ENCODE data around the gene ZNF630. TPM values are rescaled to one million over a fixed set of nuclear protein-coding genes. Genes with fewer than 3 reads are reported as not detected.
"Not testable (repeated sequence)": the region's sequence is repeated elsewhere in the genome, so short reads cannot be mapped to it uniquely, and the experiment has no call there.

Gene ZNF630
- total RNA-seq, result 1 to 10 TPM; 2.5 to 3.3 TPM
- long read RNA-seq, partial matches to known transcripts, result 0 of 4 reads
- long read RNA-seq, other reads (novel, unspliced or antisense), result 2 of 4 reads

DNA sequence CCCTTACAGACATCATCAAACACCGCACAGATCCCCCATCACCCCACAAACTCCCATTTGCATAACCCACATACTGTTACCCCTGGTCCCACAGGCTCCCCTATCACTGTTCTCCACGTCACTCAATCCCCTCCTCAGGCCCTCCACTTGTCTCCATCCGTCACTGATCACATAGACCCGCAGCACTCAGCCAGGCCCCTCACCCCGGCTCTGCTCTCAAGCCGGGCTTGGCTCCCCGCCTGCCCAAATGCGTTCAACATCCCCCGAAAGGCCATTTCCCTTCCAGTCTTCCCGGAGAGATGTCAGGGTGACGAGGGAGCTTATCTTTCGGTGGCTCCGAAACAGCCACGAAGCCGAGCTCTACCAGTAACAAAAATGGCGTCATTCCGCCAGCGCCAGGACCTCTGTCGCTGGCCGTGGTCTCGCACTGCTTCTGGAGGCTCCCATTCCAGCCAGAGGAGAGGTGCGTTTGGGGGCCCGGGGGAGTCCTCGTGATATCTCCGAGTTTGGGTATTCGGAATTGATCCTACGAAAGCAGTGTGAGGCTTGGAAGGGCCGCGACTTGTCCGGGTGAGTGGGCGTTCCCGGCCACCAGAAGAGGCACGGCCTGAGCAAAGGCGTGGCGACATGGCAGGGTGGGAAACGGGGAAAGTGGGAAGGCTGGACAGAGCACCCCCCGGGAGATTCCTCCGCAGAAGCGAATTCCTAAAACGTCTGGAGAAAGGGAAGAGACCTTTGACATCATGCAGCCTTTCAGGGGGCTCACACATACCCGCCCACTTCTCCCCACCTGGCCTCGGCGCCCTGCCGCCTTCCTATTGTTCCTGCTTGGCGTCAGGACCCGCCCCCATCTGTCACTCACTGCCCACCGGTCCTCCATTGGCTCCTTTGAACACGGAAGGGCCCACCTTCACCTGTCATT, at the start of gene ZNF630:
ZNF630 (minus strand) TSS at position 577 of the 922 bp plus-strand sequence. CDS start 4,754 bp downstream, outside the sequence.
- intact Hi-C loops (cut with DNase I, micrococcal nuclease), result no loop called here
- peak; percentile 85 to 86 for DNase-seq
- peak; percentile 99 for ATAC-seq

DNA sequence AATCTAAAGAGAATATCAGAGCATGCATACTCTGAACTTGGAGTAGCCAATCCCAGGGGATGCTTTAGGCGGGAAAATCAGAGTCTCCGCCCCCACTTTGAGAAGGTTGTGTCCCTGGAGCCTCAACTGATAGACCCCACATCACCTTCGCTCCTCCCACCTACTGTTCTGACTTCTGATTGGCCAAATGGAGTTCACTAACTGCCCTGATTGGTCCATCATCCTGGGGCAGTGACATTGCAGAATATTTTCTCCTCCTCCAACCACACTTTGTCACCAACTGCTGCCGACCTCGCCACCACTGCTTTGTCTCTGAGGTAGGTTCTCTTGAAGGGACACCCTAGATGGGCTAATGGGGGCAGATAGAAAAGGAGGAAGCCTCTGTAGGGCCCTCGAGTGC, 36.3 kb upstream of the ZNF630 start:
- DNase-seq, result no peak
- no peak for ATAC-seq
- intact Hi-C loops (cut with DNase I, micrococcal nuclease), result no loop called here

DNA sequence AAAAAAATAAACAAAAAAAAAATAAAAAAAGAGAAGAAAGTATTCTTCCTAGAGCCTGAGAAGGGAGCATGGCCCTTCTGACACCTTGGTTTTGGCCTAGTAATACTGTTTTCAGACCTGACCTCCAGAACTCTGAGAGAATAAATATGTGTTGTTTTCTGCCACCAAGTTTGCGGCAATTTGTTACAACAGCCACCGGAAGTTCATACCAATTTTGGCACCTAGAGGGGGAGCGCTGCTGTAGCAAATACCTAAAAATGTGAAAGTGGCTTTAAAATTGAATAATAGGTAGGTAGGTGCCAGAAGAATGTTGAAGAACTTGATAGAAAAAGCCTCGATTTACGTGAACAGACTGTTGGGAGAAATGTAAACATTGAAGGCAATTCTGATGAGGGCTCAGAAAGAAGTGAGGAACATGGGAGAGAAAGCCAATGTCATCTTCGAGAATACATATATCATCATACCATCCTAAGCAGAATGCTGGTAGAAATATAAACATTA, 31.5 kb upstream of the ZNF630 start:
- DNase-seq (no peak), ATAC-seq (no peak)
- intact Hi-C loops (cut with DNase I, micrococcal nuclease), result no loop called here

DNA sequence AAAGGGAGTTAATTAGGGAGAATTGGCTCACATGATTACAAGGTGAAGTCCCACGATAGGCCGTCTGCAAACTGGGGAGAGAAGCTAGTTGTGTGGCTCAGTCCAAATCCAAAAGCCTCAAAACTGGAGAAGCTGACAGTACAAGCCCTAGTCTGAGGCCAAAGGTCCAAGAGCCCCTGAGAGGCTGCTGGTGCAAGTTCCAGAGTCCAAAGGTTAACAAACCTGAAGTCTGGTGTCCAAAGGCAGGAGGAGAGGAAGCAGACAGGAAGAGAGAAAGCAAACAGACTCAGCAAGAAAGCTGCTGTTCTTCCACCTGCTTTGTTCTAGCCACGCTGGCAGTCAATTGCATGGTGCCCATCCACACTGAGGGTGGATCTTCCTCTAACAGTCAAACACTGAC, 30.0 kb upstream of the ZNF630 start:
- ATAC-seq (peak; percentile 40), DNase-seq (no peak)
- intact Hi-C loops (cut with DNase I, micrococcal nuclease), result no loop called here

DNA sequence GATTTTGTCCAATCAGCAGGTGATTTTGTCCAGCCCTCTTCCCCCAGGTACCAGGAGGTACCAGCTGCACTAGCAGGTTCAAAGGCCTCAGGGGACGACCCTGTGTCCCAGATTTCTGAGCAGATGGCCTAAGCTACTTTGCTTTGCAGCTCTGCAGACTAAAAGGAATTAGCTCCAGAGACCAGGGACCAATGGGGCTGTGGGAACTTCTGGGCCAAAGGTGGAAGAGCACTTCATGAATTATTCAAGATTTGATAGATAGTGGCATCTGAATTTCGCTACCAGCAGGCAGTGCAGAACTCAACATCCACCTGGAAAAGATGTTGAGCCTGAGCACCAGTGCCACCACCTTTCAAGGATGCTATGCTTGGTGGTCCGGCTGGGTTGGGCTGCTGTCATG, 21.1 kb upstream of the ZNF630 start:
- DNase-seq; intact Hi-C loops (cut with DNase I, micrococcal nuclease); ATAC-seq: not testable (repeated sequence)

DNA sequence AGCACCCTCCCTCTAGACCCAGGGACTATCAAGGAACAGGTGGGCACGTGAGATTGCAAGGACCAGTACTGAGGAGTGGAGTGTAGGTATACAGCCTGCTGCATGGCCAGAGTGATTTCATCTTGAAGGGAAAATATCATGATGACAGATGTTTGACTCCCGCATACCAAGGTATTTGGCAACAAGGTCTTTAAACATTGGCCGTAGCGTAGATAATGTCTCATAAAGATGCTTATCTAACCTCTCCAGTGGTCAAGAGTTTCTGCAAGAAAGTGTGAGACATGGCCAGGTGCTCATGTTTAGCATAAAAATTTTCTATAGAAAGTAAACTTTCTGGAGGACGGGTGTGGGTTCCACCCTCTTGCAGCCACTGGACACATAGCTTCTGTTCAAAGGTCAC, 18.7 kb upstream of the ZNF630 start:
- intact Hi-C loops (cut with DNase I, micrococcal nuclease), result no loop called here
- ATAC-seq (no peak), DNase-seq (no peak)

DNA sequence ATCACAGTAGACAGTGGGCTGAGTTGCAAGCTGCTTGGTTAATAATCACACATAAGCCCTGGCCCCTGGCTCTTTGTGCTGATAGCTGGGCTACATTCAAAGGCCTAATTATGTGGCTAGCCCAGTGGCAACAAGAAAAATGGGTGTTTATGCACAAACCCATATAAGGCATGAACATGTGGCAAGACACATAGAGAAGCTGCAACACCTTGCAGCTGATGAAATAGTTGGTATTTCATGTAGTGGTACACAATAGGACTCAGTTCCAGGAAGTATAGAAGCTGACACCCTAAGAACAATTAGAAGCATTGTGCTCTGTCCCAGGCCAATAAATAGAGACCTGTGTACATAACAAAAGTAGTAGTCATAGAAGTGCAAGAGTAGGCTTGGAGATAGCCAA, 14.6 kb upstream of the ZNF630 start:
- DNase-seq (no peak), ATAC-seq (peak; percentile 91)
- intact Hi-C loops (cut with DNase I, micrococcal nuclease), result no loop called here

DNA sequence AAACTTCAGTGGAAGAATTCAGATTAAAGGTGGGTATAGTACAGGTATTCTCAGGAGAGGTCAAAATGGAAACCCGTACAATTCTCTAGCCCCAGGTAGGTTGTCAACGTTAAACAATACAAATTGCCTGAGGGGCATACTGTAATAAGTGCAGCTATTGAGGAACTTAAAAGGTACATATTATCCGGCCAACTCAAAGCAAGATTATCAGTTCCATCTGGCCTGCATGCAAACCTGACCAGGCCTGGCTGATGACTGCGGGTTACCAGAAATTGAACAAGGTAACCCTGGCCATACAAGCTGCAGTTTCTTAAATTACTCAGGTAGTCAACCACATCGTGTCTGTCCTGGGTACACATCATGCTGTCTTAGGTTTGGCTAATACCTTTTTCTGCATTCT, 12.3 kb upstream of the ZNF630 start:
- DNase-seq (no peak), ATAC-seq (no peak)
- intact Hi-C loops (cut with DNase I, micrococcal nuclease), result no loop called here

DNA sequence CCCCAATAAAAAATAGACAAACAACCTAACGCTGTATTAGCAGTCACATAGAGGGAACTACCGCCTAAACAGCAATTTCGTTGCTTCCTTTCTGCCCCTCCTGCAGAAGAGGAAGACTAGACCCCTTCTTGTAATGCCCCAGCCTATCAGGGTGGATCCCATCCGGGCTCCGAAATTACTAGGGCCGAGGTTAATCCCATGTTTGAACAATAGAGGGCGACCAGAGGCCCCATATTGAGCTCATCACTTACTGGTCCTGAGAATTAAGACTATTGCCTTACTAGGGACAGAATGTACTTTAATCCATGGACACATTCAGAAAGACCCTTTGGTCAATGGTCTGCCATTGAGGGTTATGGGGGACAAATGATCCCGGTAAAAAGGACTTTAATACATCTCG, 11.8 kb upstream of the ZNF630 start:
- intact Hi-C loops (cut with DNase I, micrococcal nuclease), result no loop called here
- DNase-seq (peak in 1 of 2 donors; percentile 43), ATAC-seq (peak; percentile 84)

DNA sequence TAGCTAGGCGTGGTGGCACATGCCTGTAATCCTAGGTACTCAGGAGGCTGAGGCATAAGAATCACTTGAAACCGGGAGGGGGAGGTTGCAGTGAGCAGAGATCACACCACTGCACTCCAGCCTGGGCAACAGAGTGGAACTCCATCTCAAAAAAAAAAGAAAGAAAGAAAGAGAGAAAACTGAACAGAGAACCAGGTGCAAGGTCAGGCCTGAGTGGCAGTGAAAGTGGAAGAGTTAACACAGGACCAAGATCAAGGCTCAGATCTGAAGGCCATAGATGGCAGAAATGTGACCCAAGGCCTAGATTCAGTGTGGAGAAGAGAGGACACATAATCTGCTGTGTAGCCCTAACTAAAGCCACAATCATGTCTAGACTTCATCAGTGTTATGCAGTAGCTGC, 4.9 kb upstream of the ZNF630 start:
- intact Hi-C loops (cut with DNase I, micrococcal nuclease), result no loop called here
- DNase-seq (no peak), ATAC-seq (no peak)

DNA sequence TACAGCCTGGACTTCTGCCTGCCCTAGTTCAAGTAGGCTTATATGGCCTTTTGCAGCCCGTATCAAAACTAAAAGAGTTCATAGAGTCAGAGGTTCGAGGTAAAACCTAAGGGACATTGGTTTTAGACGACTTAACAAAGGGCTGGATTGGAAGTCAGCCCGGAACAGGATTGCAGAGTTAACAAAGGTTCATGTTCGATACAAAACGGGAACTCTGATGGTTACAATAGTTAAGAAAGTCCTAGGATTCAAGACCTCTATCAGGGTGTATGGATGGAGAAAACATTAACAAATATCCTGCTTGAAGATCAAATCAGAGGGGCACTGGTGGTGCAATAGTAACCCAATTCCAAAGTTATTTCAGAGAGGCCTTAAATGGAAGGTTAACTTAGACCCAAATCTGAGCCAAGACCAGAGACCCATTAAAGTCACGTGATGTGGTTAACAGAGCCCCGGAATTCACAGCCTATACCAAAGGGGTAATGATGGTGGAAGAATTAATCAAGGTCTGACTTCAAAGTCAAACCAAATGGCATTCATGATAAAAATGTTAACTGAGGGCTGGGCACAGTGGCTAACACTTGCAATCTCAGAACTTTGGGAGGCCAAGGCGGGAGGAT, 656 bp upstream of the ZNF630 start:
- intact Hi-C loops (cut with DNase I, micrococcal nuclease), result no loop called here
- no peak for ATAC-seq
- DNase-seq, result no peak

DNA sequence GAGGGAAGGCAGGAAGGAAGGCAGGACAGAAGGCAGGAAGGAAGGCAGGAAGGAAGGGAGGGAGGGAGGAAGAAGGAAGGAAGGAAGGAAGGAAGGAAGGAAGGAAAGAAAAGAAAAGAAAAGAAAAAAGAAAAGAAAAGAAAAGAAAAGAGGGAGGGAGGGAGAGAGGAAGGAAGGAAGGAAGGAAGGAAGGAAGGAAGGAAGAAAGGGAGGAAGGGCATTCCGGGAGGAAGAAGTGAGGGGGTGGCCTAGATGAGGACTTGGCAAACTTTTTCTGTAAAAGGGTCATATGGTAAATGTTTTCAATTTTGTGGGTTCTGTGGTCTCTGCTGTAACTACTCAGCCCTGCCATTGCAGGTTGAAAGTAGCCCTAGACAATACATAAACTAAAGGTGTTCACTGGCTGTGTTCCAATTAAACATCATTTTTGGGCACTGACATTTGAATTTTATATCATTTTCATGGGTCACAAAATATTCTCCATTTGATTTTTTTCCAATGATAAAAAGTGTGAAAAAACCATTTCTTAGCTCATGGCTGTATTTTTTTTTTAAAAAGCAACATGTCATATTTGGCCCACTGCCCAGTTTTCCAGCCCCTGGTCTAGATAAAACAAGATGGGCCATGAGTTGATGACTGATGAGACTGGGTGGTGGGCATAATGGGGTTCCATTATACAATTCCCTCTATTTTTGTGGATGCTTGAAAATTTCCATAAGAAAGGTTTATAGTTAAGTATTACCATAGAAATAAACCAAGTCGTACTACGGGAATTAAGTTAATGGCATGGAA, 3.1 kb downstream of the ZNF630 start:
- intact Hi-C loops (cut with DNase I, micrococcal nuclease), result no loop called here
- DNase-seq, result no peak
- no peak for ATAC-seq

DNA sequence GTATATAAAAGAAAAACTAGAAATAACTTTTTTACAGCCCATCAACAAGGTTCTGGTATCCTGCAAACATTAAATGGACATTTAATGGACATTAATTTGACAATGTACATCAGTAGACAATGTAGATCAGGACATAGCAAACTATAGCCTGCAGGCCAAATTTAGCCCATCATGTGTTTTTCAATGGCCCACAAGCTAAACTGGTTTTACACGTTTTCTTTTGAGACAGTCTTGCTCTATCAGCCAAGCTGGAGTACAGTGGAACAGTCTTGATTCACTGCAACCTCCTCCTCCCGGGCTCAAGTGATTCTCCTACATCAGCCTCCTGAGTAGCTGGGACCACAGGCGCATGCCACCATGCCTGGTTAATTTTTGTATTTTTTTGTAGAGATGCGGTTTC, 7.2 kb downstream of the ZNF630 start:
- DNase-seq, result no peak
- ATAC-seq, result no peak
- intact Hi-C loops (cut with DNase I, micrococcal nuclease), result no loop called here

DNA sequence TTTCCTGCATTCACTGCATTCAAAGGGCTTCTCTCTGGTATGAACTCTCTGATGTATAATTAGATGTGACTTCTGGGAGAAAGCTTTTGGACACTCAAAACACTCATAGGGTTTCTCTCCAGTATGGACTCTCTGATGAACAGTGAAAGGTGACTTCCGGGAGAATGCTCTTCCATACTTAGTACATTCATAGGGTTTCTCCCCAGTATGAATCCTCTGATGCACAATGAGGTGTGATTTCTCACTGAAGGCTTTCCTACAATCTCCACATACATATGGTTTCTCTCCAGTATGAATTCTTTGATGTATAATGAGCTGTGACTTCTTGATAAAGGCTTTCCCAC, 12.2 kb downstream of the ZNF630 start:
- intact Hi-C loops (cut with DNase I, micrococcal nuclease), result no loop called here
- DNase-seq (no peak), ATAC-seq (no peak)

DNA sequence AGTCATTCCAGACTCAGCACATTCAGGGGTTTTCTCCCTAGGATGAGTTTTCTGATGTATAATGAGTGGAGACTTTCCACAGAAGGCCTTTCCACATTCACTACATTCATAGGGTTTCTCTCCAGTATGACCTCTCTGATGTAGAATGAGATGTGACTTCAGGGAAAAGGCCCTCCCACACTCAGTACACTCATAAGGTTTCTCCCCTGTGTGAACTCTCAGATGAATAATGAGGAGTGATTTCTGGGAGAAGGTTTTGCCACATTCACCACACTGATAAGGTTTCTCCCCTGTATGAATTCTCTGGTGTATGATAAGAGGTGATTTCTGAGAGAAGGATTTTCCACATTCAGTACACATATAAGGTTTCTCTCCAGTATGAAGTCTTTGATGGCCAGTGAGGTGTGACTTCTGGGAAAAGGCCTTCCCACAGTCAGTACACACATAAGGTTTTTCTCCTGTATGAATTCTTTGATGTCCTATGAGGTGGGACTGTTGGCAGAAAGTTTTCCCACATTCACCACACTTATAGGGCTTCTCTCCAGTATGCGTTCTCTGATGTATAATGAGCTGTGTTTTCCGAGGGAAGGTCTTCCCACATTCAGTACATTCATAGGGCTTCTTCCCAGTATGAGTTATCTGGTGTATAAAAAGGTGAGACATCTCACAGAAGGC, 12.7 kb downstream of the ZNF630 start:
- no peak for DNase-seq
- ATAC-seq, result no peak
- intact Hi-C loops (cut with DNase I, micrococcal nuclease), result no loop called here

DNA sequence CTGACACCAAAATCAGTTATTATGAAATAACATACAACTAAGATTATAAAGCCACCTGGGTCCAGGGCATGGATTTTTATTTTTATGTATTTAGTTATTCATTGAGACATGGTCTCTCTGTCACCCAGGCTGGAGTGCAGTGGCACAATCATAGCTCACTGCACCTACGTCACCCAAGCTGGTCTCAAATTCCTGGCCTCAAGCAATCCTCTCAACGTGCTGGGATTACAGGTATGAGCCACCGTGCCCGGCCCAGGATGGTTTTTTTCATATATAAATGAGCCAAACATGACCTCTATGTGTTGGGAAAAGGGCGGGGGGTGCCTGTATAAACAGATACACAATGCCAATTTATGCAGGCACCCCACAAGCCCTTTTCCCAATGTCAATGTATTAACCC, 24.6 kb downstream of the ZNF630 start:
- DNase-seq (no peak), ATAC-seq (no peak)
- intact Hi-C loops (cut with DNase I, micrococcal nuclease), result no loop called here

DNA sequence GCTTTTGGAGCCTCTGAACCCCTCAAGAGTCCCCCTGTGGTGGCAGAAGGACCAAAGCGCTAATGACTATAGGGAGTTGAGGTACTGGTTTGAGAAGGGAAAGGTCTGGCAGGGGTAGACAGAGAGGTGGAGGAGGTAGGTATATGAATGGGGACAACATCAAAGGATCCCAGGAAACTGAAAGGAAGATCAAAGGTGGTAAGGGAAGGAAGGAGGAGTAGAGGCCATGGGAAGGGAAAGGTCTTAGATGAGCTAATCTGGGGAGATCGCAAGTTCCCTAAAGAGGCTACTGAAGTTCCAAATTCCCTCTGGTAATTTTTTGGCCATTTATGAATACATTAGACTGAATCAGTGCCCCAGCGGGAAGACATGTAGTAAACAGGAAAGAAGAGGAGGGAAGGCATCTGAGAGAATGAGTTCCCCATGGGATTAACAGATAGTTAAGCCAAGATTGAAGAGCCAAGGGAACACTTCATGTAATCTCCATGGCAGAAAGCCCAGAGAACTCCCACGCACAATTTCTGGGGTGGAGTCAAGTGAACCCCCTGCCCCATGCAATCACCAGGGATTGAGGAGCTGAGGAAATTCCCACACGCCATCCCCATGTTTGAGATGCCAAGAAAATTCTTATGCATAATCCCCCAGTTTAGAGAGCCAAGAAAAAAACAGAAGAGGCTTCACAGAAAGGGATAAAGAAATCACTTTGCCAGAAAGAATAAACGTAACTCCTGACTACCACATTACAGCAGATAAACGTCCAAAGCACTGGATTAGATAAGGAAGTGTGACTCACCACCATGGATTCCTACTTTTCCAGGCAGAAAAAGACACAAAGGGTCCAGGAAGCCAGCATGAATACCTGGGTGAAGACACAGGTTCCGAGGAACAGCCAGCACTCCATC, 25.8 kb downstream of the ZNF630 start:
- DNase-seq (no peak), ATAC-seq (no peak)
- intact Hi-C loops (cut with DNase I, micrococcal nuclease), result no loop called here

DNA sequence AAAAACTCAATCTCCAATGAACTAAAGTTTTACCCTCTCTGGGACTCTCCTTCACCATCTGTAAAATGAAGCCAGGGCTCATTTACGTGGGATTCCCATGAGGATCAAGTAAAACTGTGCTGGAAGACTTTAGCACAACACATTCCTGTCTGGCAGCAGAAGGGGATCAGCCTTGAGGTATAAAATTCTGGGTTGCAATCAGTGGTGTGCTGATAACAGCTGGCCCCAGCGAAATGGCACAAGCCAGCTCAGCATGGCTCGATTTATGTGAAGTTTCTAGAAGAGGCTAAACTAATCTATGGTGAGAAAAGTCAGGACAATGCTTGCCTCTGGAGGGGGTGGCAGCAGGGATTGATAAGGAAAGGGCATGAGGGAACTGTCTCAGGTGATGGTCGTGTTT, 28.4 kb downstream of the ZNF630 start:
- ATAC-seq (no peak), DNase-seq (no peak)
- intact Hi-C loops (cut with DNase I, micrococcal nuclease), result no loop called here
